Endothelial cell of umbilical vein (primary cell): ENCODE data around the gene KIF25. TPM values are rescaled to one million over a fixed set of nuclear protein-coding genes. Genes with fewer than 3 reads are reported as not detected.

Source experiments
- BruUV-seq: library from RNA; stranded (reverse); fragments of 400-500 nt; replicated peaks from 2 replicates; lab custom pipeline; 2021; lab: Mats Ljungman, UMichigan
- CTCF ChIA-PET: fragments of 300-600, 350-600 bp; sonication (Branson Sonifier 250); formaldehyde crosslinking; loops from one replicate; lab custom pipeline; 2021; ENCODE audit warnings: antibody characterized with exemption, inconsistent platforms; lab: Charles Lee
- POLR2A ChIA-PET: fragments of 300-600, 350-600 bp; sonication (Branson Sonifier 250); formaldehyde crosslinking; loops from one replicate; lab custom pipeline; 2021; ENCODE audit warnings: antibody characterized with exemption, inconsistent platforms; lab: Charles Lee
- DNase-seq: peaks from one replicate; pipeline ENCODE4 v3.0.0-alpha.2; 2011; ENCODE audit warnings: low read depth, low spot score
- FAIRE-seq: peaks from 2 replicates; lab custom pipeline; 2011; peaks lifted over from hg19 to GRCh38; lab: Jason Lieb, UNC
- H2AFZ ChIP-seq: 2 replicates; pipeline ENCODE4 v1.6.0; 2012; ENCODE audit warnings: low read depth, low read length, control low read depth, inconsistent platforms
- H3K27ac ChIP-seq: 2 replicates; pipeline ENCODE4 v1.5.1; 2011; ENCODE audit warnings: low read depth, mild to moderate bottlenecking, control low read depth, low read length, moderate library complexity; ENCODE audit not compliant: insufficient read depth
- H3K27me3 ChIP-seq, 2 experiments: 2 replicates each; pipeline versions ENCODE4 v1.6.0 to v1.6.1; 2011; ENCODE audit warnings: low read length in 2 of 2, mixed read lengths in 1 of 2; ENCODE audit not compliant: control insufficient read depth in 2 of 2, insufficient read depth in 2 of 2
- H3K36me3 ChIP-seq, 2 experiments: 2 replicates in 1 of 2; 3 replicates in 1 of 2; pipeline ENCODE4 v1.5.1; 2011; ENCODE audit warnings: low read length in 2 of 2, mild to moderate bottlenecking in 1 of 2, moderate library complexity in 1 of 2; ENCODE audit not compliant: control insufficient read depth in 2 of 2, insufficient read depth in 2 of 2; ENCODE audit errors: extremely low read depth in 1 of 2
- H3K4me1 ChIP-seq: 3 replicates; pipeline ENCODE4 v1.5.1; 2011; ENCODE audit warnings: mild to moderate bottlenecking, low read length; ENCODE audit not compliant: control insufficient read depth, insufficient read depth; ENCODE audit errors: extremely low read depth
- H3K4me2 ChIP-seq: 2 replicates; pipeline ENCODE4 v1.6.1; 2011; ENCODE audit warnings: low read length, control low read depth, mixed read lengths; ENCODE audit not compliant: insufficient read depth
- H3K4me3 ChIP-seq, 3 experiments: fragments of 200-600 bp in 1 of 3; sonication (generic), shearing (Covaris generic) in 1 of 3; replicated peaks in 1 of 3; 2 replicates each; pipeline ENCODE4 v1.5.1; 2011 to 2016; ENCODE audit warnings: control low read depth in 3 of 3, low read length in 3 of 3, mild to moderate bottlenecking in 2 of 3, inconsistent platforms in 1 of 3, low read depth in 1 of 3, moderate library complexity in 1 of 3; ENCODE audit not compliant: insufficient read depth in 1 of 3
- H3K79me2 ChIP-seq: 2 replicates; pipeline ENCODE4 v1.6.0; 2012; ENCODE audit warnings: low read length, inconsistent platforms; ENCODE audit not compliant: control insufficient read depth, insufficient read depth
- H3K9ac ChIP-seq: replicated peaks from 2 replicates; pipeline ENCODE3; 2011; ENCODE audit warnings: low read length, control low read depth; ENCODE audit not compliant: insufficient read depth; ENCODE audit errors: extremely low read depth
- H3K9me1 ChIP-seq: replicated peaks from 3 replicates; pipeline ENCODE4 v1.6.0; 2011; ENCODE audit warnings: mild to moderate bottlenecking, low read length; ENCODE audit not compliant: control insufficient read depth, insufficient read depth; ENCODE audit errors: extremely low read depth
- H3K9me3 ChIP-seq: replicated peaks from 2 replicates; pipeline ENCODE4 v1.5.1; 2012; ENCODE audit warnings: low read length, inconsistent platforms; ENCODE audit not compliant: control insufficient read depth, insufficient read depth
- H4K20me1 ChIP-seq: replicated peaks from 2 replicates; pipeline ENCODE3; 2011; ENCODE audit warnings: mild to moderate bottlenecking, low read length; ENCODE audit not compliant: control insufficient read depth, insufficient read depth; ENCODE audit errors: extremely low read depth
- EZH2 ChIP-seq: IDR thresholded peaks from 2 replicates; pipeline ENCODE4 v1.6.1; 2012; ENCODE audit warnings: borderline replicate concordance, low read depth, mild to moderate bottlenecking, moderate library complexity, low read length, inconsistent platforms; ENCODE audit not compliant: severe bottlenecking
- FOS ChIP-seq: IDR thresholded peaks from 2 replicates; pipeline ENCODE4 v1.6.1; 2011; ENCODE audit warnings: mild to moderate bottlenecking, low read length, moderate library complexity, borderline replicate concordance; ENCODE audit not compliant: insufficient read depth
- GATA2 ChIP-seq: IDR thresholded peaks from 2 replicates; pipeline ENCODE4 v1.7.0; 2011; ENCODE audit warnings: low read depth, mild to moderate bottlenecking, moderate library complexity, mixed read lengths, low read length; ENCODE audit not compliant: insufficient read length, insufficient read depth
- JUN ChIP-seq: IDR thresholded peaks from 2 replicates; pipeline ENCODE4 v1.6.1; 2011; ENCODE audit warnings: borderline replicate concordance, low read depth; ENCODE audit not compliant: insufficient read length, insufficient read depth
- MAX ChIP-seq: IDR thresholded peaks from 2 replicates; pipeline ENCODE4 v1.6.1; 2011; ENCODE audit not compliant: insufficient read depth, insufficient read length
- MYC ChIP-seq: IDR thresholded peaks from one replicate; pipeline ENCODE4 v1.6.1; 2011; ENCODE audit warnings: mild to moderate bottlenecking, low read depth, low read length
- POLR2A ChIP-seq: IDR thresholded peaks from 2 replicates; pipeline ENCODE4 v1.6.1; 2012; ENCODE audit warnings: low read depth, mild to moderate bottlenecking, control low read depth, low read length
- POLR2AphosphoS5 ChIP-seq: IDR thresholded peaks from 2 replicates; pipeline ENCODE4 v1.6.1; 2012; ENCODE audit warnings: low read depth, mild to moderate bottlenecking, control low read depth, low read length, moderate library complexity; ENCODE audit not compliant: insufficient read depth
- dilution Hi-C: fragments of 300-500 bp; cut with MboI; formaldehyde crosslinking; loops from one replicate; pipeline ENCODE4 v1.15.0; 2019; ENCODE audit warnings: low sequenced_read_pairs; ENCODE audit not compliant: extremely low pct_ligation_motif_present
- intact Hi-C: fragments of 100-400 bp; cut with micrococcal nuclease; formaldehyde crosslinking; loops from one replicate; pipeline ENCODE4 v1.10.0; 2022
- polyA plus RNA-seq, 4 experiments: library from polyadenylated mRNA; depleted of rRNA in 3 of 4; stranded (reverse) in 3 of 4; unstranded in 1 of 4; fragments of >200 nt; gene quantifications; 2 replicates each; pipeline versions ENCODE4 v1.2.1 to v1.2.3, GENCODE V29; 2011 to 2012; ENCODE audit warnings: missing spikeins in 1 of 4
- total RNA-seq: library from RNA; stranded (reverse); gene quantifications from 2 replicates; pipeline ENCODE4 v1.2.3, GENCODE V29; 2021
- TF ChIP-seq, protein P1 (sequence below), 2 donors: IDR thresholded peaks; 1 replicate in 1 of 2; 2 replicates in 1 of 2; pipeline ENCODE4 v1.5.1; 2011; ENCODE audit warnings: low read length in 2 of 2, mild to moderate bottlenecking in 2 of 2, moderate library complexity in 2 of 2, control low read depth in 1 of 2, inconsistent platforms in 1 of 2, low read depth in 1 of 2; ENCODE audit not compliant: insufficient read depth in 1 of 2; ENCODE audit errors: extremely low read depth in 1 of 2

The KIF25 gene
- total and polyA plus RNA-seq, 2 donors (not counting 3 experiments of a cell fraction or from before 2014, with no cell fraction given): not detected

DNA sequence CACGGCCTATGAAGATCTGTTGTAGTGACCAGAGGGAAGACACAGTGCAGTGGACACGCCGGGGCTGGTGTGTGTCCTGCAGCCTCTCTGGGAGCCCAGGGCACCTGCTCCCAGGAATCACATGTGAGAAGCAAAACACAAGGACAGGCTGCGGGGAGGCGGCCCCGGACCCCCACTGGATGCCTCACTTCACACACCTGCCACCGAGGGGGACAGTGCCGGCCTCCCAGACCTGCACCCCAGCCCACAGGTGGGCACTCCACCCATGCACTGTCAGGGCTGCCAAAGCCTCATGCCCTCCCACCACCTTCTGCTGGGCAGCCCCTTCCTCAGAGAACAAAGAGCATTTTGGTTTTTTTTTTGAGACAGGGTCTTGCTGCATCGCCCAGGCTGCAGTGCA lies 54.2 kb downstream of the KIF25 start:
- CTCF ChIA-PET: no interaction called here
- Histone ChIP-seq H3K27me3 (no peaks in the 10 kb centered on the region), H3K4me3 (no peak overlapping the region), H3K79me2 (no peaks in the 10 kb centered on the region), H4K20me1 (no peaks in the 10 kb centered on the region), H3K4me2 (no peak overlapping the region), H3K27ac (no peak overlapping the region), H3K36me3 (no peaks in the 10 kb centered on the region), H2AFZ (no peak overlapping the region), H3K9me1 (no peaks in the 10 kb centered on the region), H3K9ac (no peak overlapping the region), H3K4me1 (no peaks in the 10 kb centered on the region), H3K9me3 (no peaks in the 10 kb centered on the region)
- POLR2A ChIA-PET: no interaction called here
- intact Hi-C loops (loop anchor here (1.0 to 5.0 kb wide), 2 partner anchors 81 to 143 kb away; no protein-coding TSS in a partner anchor), dilution Hi-C loops (no loop called here)
- DNase-seq (no peak), FAIRE-seq (no peak)
- no peak for TF ChIP-seq POLR2AphosphoS5
- no peak for TF ChIP-seq GATA2
- TF ChIP-seq, protein P1, sequence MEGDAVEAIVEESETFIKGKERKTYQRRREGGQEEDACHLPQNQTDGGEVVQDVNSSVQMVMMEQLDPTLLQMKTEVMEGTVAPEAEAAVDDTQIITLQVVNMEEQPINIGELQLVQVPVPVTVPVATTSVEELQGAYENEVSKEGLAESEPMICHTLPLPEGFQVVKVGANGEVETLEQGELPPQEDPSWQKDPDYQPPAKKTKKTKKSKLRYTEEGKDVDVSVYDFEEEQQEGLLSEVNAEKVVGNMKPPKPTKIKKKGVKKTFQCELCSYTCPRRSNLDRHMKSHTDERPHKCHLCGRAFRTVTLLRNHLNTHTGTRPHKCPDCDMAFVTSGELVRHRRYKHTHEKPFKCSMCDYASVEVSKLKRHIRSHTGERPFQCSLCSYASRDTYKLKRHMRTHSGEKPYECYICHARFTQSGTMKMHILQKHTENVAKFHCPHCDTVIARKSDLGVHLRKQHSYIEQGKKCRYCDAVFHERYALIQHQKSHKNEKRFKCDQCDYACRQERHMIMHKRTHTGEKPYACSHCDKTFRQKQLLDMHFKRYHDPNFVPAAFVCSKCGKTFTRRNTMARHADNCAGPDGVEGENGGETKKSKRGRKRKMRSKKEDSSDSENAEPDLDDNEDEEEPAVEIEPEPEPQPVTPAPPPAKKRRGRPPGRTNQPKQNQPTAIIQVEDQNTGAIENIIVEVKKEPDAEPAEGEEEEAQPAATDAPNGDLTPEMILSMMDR (IDR thresholded peaks at IDR 0.05; ENCODE audit: extremely low read depth in 1 of 2, insufficient read depth in 1 of 2, low read depth in 1 of 2, low read length in 2 of 2): no peak
- TF ChIP-seq MAX: no peak
- no peak for TF ChIP-seq POLR2A
- TF ChIP-seq JUN: no peak
- TF ChIP-seq EZH2: no peak
- no peak for TF ChIP-seq FOS
- TF ChIP-seq MYC: no peak
- no TSS peak for BruUV-seq
